ENCODE results near the gene SLF1.
A peak's percentile ranks its signal among the peaks of the same experiment; 100 is the strongest.

Gene SLF1

DNA sequence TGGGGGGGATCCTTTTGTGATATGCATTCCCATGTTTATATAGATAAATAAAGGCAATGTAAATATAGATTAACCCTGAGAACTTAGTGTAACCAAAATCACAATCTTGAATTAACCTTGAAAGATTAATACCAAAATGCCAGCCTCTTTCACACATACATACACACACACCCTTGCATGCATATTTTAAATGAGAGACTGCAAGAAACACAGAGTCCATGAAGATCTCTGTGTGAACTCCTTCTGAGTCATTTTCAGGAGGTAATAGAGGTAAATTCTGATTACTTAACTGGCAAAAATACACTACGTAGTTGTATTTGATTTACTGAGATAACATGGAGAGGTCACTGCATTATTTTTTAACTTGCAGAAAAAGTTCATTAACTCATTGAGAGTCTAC lies 118.0 kb downstream of the SLF1 start:
- no peak for ATAC-seq
- no peak for DNase-seq
- no peaks in the 10 kb centered on the region for H3K9me3 Mint-ChIP-seq
- H3K4me1 Mint-ChIP-seq, result no peaks in the 10 kb centered on the region
- H3K4me3 Mint-ChIP-seq, result no peak overlapping the region
- no peaks in the 10 kb centered on the region for H3K27me3 Mint-ChIP-seq
- H3K27ac Mint-ChIP-seq, result no peak overlapping the region

DNA sequence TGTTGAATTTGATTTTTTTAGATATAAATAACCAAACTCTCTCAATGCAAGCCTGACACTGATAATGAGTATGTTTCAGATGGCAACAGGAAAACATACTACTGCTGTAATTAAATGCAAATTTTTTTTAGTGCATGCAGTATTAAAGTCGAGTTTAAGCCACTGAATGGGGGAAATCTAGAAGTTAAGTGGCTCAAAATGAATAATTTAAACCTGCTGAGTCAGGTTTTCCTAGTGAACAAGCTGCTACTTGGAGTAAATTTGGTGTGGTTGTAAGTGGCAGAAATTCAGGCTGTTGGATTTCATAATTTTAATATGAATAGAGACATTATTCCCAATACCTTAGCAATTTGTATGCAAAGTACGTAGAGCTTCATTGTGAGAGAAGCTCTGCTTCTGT lies 121.8 kb downstream of the SLF1 start:
- ATAC-seq (no peak), DNase-seq (no peak)
- Mint-ChIP-seq H3K4me1 (no peaks in the 10 kb centered on the region), H3K27me3 (no peaks in the 10 kb centered on the region), H3K27ac (no peak overlapping the region), H3K9me3 (no peaks in the 10 kb centered on the region), H3K4me3 (no peak overlapping the region)

DNA sequence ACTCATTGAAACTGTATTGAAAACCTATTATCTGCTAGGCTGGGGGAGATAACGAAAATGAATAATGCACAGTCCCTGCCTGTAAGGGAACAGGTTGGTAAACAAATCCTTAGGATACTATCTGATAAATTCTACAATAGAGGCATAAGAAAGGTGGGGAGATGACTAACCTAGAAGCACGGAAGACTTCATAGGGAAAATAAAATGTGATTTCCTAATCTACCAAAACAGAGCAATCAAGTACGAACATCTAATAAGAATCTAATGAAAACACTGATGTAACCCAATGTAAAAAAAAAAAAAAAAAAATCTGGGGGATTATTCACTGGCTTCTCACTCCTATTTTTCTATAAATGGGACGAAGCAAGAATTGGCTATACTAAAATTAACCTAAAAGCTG lies 124.4 kb downstream of the SLF1 start:
- Mint-ChIP-seq H3K4me1 (peaks cover 12% of the 10 kb centered on the region), H3K9me3 (no peaks in the 10 kb centered on the region), H3K27ac (no peak overlapping the region), H3K27me3 (no peaks in the 10 kb centered on the region), H3K4me3 (no peak overlapping the region)
- ATAC-seq, result no peak
- no peak for DNase-seq

DNA sequence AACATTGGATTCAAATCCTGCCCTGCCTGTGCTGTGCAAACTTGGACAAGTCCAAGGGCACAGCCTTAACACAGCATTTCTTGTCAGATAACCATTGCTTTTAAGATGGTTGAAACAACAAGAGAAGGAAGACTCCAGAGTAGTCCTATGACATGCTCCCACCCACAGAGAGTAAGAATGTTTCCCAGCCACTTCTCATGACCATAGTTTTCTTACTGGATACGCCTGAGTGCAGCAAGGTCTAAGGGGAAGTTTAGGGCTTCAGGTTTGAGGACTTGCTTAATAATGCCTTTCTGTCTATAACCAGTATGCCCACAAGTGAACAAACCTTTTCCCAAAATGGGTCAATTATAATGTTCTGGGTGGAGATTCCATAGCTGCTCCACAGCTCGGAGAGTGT lies 126.4 kb downstream of the SLF1 start:
- Mint-ChIP-seq H3K4me1 (peaks cover 21% of the 10 kb centered on the region), H3K27ac (no peak overlapping the region), H3K27me3 (no peaks in the 10 kb centered on the region), H3K9me3 (no peaks in the 10 kb centered on the region), H3K4me3 (no peak overlapping the region)
- DNase-seq (no peak), ATAC-seq (no peak)

DNA sequence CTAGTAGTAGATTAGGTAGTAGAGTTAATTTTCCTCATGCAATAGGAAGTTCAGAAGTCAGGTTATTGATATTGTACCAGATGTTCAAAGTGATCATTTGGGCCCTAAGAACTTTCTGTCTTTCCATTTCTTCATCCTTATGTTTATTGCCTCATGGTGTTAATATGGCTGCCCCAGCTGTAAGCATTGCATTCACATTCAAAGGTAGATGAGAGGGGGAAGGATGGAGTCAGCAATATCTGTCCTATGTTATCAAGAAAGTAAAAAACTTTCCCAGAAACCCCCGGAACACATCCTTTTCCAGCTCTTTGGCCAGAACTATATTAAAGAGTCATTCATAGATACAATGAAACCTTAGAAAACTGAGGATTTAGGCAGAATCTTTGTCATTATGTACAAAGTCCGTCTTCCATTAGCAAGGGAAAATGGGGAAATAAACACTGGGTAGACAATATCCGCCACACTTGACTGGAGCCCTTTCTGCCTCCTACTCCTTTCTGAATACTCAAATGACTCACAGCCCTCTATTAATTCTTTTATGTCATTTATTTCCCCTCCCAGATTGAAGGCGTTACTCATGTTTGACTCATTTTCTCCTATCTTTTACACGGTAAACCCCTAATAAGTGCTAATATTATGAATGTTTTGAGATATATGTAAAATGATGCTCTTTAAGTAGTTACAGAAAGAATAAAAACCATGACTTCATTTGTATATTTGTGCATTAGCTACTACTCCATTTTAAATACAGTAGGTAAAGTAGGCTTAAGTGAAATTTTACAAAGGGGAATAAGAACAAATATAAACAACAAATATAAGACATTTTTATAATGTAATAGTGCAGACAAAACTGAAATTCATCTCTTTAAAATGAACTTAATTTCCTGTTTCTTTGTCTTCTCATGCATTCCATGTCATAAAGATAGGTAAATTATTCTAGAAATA lies 127.6 kb downstream of the SLF1 start:
- Mint-ChIP-seq H3K4me1 (peaks cover 21% of the 10 kb centered on the region), H3K27ac (no peak overlapping the region)

DNA sequence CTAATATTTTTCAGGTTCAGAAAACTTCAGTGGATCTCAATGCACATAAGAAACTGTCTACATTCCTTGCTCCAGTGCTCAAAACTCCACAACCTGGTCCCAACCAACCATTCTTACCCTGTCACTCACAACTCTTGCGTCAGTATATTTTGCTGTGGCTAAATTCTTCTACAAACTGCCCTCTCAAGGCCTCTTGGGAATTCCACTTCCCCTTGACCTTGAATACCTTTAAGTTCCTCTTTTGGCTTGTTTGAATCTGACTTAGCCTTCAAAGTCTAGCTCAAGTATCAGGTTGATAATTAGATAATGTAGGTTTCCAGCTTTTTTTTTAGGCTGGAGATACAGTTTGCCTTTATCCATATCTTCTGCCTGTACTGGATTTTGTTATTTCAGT lies 128.3 kb downstream of the SLF1 start:
- Mint-ChIP-seq H3K9me3 (no peaks in the 10 kb centered on the region), H3K4me3 (no peak overlapping the region), H3K27me3 (no peaks in the 10 kb centered on the region), H3K4me1 (peaks cover 21% of the 10 kb centered on the region), H3K27ac (no peak overlapping the region)
- ATAC-seq, result no peak
- DNase-seq, result no peak

More for the DNA sequence above, 127.6 kb downstream of the SLF1 start:
- Mint-ChIP-seq H3K9me3 (no peaks in the 10 kb centered on the region), H3K27me3 (no peaks in the 10 kb centered on the region), H3K4me3 (no peak overlapping the region)
- DNase-seq (no peak), ATAC-seq (peak; percentile 60)
